DMS53 treated with DMSO at 0.1 percent for 48 hours (cell line): ENCODE data around the gene NID2.

Source experiments
- DNase-seq: peaks from one replicate; lab custom pipeline; 2025; ENCODE audit not compliant: unreplicated experiment; lab: John Stamatoyannopoulos, UW

Gene NID2

DNA sequence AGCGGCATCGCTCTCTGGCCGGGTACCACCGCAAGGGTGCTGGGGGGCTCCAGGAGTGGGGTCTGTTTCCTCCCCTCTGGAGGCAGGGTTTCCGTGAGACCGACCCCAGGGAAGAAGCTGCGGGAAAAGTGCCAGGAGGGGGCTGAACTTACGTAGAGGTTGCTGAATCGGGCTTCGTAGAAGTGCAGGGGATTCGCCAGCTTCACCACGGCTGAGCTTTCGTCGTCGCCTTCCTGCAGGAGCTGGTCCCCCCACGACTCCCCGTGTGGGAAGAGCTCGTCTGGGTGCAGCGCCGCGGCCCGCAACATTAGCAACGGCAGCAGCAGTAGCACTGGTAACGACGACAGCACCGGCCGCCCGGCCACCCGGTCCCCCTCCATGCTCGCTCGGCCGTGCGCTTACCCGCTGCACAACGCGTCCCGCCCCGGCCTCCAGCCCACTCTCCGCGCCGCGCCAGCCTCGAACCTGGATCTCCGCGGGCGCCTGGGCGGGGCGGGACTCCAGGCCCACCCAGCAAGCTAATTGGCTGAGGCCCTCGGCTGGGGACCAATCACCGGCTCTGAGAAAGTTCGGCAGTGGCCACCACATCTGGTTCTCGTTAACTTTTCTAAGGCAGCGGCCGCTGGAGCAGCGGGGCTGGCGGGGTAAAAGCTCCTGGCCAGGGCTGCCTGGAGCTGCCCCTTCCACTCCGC lies at the start of gene NID2:
TSS of gene NID2 (minus strand) at position 445 of the 692 bp plus-strand sequence. CDS start at position 380, 65 bp downstream.
- DNase-seq: no peak

GRCh38 chr14:52117111-52117832 lies 48.4 kb upstream of the NID2 start:
- DNase-seq: no peak

GRCh38 chr14:52115286-52115685 lies 46.4 kb upstream of the NID2 start:
- DNase-seq: no peak

DNA sequence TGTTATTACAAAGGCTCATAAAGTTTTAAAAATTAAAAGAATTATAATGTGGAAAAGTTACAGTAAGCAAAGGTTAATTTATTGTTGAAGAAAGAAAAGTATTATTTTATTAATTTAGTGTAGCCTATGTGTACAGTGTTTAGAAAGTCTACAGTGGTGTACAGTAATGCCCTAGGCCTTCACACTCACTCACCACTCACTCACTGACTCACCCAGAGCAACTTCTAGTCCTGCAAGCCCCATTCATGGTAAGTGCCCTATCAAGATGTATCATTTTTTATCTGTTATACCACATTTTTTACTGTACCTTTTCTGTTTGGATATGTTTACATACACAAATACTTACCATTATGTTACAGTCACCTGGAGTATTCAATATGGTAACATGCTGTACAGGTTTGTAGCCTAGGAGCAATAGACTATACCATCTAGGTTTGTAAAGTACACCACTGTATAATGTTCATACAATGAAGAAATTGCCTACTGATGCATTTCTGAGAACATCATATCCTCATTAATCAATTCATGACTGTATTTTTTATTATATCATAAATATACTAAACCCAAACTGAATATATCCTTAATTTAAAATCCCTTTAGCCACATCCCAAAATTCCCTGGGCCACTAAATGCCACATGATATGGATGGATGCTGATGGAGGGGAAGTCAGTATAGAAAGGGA lies 43.6 kb upstream of the NID2 start:
- DNase-seq: no peak

DNA sequence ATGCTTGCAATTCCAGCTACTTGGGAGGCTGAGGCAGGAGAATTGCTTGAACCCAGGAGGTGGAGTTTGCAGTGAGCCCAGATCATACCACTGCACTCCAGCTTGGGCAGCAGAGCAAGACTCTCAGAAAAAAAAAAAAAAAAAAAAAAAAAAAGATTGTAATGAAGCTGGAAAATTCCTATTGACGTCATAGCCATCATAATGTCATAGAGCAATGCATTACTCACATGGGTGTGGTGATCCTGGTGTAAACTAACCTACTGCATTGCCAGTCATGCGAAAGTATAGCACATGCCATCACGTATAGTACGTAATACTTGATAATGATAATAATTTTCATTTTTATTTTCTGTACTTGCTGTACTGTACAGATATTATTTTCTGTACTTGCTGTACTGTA lies 42.7 kb upstream of the NID2 start:
- no peak for DNase-seq

DNA sequence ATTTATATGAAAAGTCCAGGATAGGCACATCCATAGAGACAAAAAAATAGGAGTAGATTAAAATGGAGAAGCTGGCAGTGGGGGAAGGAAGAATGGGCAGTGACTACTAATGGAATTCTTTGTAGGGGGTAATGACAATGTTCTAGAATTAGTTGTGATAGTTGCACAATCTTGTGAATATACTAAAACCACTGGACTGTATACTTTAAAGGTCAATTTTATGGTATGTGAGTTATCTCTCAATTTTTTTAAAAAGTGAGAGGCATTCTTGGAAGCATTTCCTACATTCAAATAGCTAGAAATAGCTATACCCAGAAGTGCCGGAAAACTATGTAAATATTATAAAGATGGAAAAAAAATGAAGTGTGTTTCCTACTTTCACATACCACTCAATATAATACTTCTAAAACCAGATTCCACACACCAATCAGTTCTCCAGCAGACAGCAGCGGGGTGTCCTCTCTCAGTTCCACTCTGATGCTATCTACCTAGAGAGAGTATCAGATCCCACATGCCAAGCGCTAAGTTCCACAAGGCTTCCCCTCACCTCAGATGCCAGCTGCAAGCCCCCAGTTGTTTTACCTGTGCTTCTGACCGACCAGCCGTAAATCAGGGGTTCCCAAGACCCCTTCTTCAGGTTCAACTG lies 41.7 kb upstream of the NID2 start:
- no peak for DNase-seq

DNA sequence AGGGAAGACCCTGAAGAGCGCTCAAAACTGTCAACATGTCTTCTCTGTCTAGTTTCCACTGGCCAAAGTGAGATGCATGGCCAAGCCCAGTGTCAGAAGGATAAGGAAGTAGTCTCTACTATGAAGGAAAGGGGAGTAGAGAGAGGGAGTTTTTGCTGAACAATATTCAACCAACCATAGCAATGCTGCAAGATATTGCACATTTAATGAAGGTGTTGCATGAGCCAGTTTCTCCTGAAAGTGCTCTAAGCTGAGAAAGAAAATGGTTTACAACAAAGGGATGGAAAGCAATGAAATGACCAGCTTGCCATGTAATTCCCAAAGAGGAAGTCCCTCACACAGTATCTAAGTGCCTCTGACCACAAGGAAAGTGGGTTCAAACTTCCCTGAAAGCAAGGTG lies 40.0 kb upstream of the NID2 start:
- no peak for DNase-seq

GRCh38 chr14:52106840-52107239 lies 38.0 kb upstream of the NID2 start:
- no peak for DNase-seq

DNA sequence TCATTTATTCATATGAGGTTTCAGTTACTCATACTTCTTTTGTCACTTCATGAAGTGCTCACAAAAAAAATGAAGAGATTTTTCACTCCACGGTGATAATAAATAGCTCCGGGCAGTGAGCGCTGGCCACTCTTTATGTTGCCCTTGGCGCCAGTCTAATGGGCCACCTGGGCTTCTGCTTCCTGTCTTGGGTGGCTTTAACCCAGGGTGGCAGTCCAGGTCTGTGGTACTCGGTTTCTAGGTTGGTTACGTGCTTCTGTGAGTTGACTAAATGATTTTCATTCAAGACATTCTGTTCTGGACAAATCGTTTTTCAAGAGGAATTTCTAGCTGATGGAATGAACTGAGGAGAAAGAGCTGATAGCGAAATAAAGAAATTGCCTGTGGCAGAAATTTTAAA lies 34.6 kb upstream of the NID2 start:
- DNase-seq: no peak

- DNase-seq: no peak
Observed at GRCh38 chr14:52095794-52096193, 26.9 kb upstream of the NID2 start.

GRCh38 chr14:52095336-52095735 lies 26.5 kb upstream of the NID2 start:
- no peak for DNase-seq

DNA sequence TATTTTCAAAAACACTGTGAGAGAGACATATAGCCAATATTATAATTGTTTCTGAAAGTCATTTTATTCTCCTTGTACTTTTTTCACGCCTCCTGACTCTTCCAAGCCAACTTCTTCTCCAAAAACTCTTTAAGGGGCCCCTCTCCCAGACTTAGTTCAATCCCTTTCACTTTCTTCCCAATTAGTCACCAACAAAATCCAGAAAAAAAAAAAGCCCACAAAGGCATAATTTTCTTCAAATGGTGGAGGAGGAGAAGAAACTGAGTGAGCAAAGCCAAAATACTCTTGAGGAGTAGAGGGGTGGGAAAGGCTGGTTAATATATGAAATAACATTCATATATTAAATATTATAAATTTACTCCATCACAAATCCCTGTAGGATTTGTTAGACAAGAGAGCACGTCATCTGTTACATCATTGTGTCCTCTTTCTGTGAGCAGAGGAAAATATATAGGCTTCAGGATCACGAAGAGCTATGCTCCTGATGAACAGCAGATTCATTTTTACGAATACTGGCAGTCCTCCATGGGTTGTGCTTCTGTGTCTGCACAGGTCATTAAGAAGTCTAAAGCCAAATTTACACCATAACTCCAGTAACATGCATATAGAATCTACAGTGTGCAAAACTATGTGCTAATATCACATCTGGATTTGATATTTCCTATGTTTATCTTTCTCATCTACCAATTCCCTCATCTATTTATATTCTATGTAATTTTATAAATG lies 25.9 kb upstream of the NID2 start:
- DNase-seq: no peak

DNA sequence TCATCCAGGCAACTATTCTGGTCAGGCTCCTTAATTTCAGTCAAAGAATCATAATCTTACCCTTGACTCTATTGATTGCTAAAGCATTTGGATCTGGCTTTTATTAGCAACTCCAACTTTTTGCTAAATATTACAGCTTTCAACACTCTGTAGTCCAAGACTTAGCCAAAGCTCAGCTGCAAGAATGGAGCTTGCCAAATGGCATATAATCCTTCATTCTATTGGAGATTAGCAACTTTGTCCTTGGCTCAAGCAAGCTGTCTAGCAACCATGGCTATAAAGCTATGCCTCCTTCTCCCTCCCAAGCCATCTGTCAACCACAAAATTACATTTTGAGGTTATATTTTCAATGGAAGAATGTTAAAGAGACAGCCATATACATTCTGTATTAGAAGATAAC lies 23.1 kb upstream of the NID2 start:
- no peak for DNase-seq

- no peak for DNase-seq
Observed at GRCh38 chr14:52090936-52091335, 22.1 kb upstream of the NID2 start.

DNA sequence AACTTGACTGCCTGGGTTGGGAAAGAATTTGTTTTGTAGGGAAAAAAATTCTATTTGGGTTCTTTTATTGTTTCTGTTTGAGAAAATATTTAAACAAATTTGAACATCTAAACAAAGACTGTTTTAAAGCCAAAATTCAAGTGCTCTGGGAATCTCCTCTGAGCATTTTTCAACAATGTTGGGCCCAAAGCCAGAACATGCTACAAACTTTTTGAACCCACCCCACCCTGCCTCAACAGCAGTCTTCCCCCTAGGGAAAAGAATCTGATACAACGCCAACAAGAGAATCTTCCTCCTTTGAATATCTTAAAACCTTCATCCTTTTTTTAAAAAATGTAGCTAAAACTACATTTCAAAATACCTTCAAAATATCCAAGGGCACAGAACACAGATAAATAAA lies 20.4 kb upstream of the NID2 start:
- DNase-seq: no peak

GRCh38 chr14:52086711-52087110 lies 17.9 kb upstream of the NID2 start:
- DNase-seq: no peak

GRCh38 chr14:52082903-52083302 lies 14.0 kb upstream of the NID2 start:
- DNase-seq: no peak

DNA sequence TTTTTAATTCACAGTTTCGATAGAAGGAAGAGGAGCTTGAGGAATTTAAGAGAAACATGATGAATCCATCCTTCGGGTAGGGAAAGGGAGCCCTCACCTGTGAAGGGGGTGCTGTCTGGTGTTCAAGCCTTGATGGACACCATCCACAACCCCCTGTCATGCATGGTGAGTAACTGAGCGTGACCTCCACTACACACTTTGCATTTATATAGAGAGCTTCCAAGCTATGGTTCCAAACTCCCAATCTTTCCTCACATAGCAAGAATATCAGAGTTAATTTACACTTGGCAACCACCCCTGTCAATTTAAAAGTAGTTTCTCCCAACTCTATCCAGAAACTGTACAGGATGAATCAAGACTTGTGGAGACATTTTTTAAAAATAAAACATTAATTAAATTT lies 13.1 kb upstream of the NID2 start:
- no peak for DNase-seq

GRCh38 chr14:52080808-52081755 lies 12.2 kb upstream of the NID2 start:
- DNase-seq: no peak
